Measurements from ENCODE around the gene PTPRD. TPM values are rescaled to one million over a fixed set of nuclear protein-coding genes. Genes with fewer than 3 reads are reported as not detected.

Gene PTPRD
- total and polyA plus RNA-seq, 2 of the 4 experiments (the other 2 are of a cell fraction): 0.07 to 0.18 TPM

- Histone ChIP-seq H2AFZ (replicated peaks; ENCODE audit: low read length, poor library complexity) (no peak overlapping the region), H3K9me1 (ENCODE audit: insufficient read depth, low read length) (no peaks in the 10 kb centered on the region), H3K36me3 (ENCODE audit: control insufficient read depth, insufficient read depth, low read length) (no peaks in the 10 kb centered on the region), H3K9ac (ENCODE audit: low read depth, low read length) (no peak overlapping the region), H4K5ac (ENCODE audit: low read depth, low read length) (no peak overlapping the region), H3K23ac (ENCODE audit: low read depth, low read length) (no peak overlapping the region), H4K91ac (ENCODE audit: insufficient read depth, low read depth, low read length) (no peak overlapping the region), H3K4me3 (ENCODE audit: insufficient read depth, low read depth, low read length) (no peak overlapping the region), H3K14ac (replicated peaks; ENCODE audit: low read depth, low read length) (no peak overlapping the region), H2AK5ac (ENCODE audit: low read depth, low read length) (no peak overlapping the region), H3K18ac (ENCODE audit: low read depth, low read length) (no peak overlapping the region), H3K56ac (ENCODE audit: extremely low read depth, insufficient read depth, low read length) (no peak overlapping the region), H2BK15ac (ENCODE audit: low read depth, low read length) (no peak overlapping the region), H4K8ac (ENCODE audit: low read depth in 2 of 2, low read length in 2 of 2) (no peak overlapping the region), H3K4me2 (ENCODE audit: low read depth, low read length) (no peak overlapping the region), H3K4ac (ENCODE audit: low read depth, low read length) (no peak overlapping the region), H4K20me1 (ENCODE audit: insufficient read depth, low read length) (no peaks in the 10 kb centered on the region), H2BK120ac (ENCODE audit: low read depth, low read length) (no peak overlapping the region), H3K4me1 (ENCODE audit: control insufficient read depth, insufficient read depth, low read length) (no peaks in the 10 kb centered on the region), H2BK20ac (ENCODE audit: low read depth, low read length) (no peak overlapping the region), H2BK5ac (ENCODE audit: low read depth, low read length, poor library complexity, severe bottlenecking) (no peak overlapping the region), H3K27me3 (ENCODE audit: control insufficient read depth, insufficient read depth, low read length) (no peaks in the 10 kb centered on the region), H2AK9ac (replicated peaks; ENCODE audit: low read depth, low read length, poor library complexity) (no peak overlapping the region), H3K27ac (ENCODE audit: insufficient read depth, low read length) (no peak overlapping the region), H3K9me3 (ENCODE audit: control insufficient read depth, insufficient read depth, low read length) (peaks cover 2% of the 10 kb centered on the region; the same call in 1 of the 2 replicates), H3K79me1 (ENCODE audit: low read depth in 1 of 2, low read length in 2 of 2) (no peaks in the 10 kb centered on the region)
- no peak for DNase-seq
- in situ Hi-C loops (cut with MboI; ENCODE audit: low sequenced_read_pairs) (no loop called here), intact Hi-C loops (cut with micrococcal nuclease) (no loop called here), dilution Hi-C loops (cut with HindIII; ENCODE audit: low sequenced_read_pairs, unreplicated experiment) (no loop called here)
- TF ChIP-seq MAZ (IDR thresholded peaks at IDR 0.05; ENCODE audit: borderline replicate concordance, low read depth, low read length): no peak
- TF ChIP-seq RFX5 (IDR thresholded peaks at IDR 0.05; ENCODE audit: low read depth, low read length): no peak
- no peak for TF ChIP-seq POLR2A (IDR thresholded peaks at IDR 0.05; ENCODE audit: low read depth, low read length)
- TF ChIP-seq MAFK (IDR thresholded peaks at IDR 0.05; ENCODE audit: low read depth, low read length): no peak
- TF ChIP-seq CEBPB (IDR thresholded peaks at IDR 0.05; ENCODE audit: low read depth, low read length): no peak
- no peak for TF ChIP-seq CHD1 (IDR thresholded peaks at IDR 0.05; ENCODE audit: low read depth, low read length)
- TF ChIP-seq ELK1 (IDR thresholded peaks at IDR 0.05; ENCODE audit: borderline replicate concordance, low read depth, low read length): no peak
- no peak for TF ChIP-seq MXI1 (IDR thresholded peaks at IDR 0.05; ENCODE audit: borderline replicate concordance, low read depth, low read length)
- TF ChIP-seq RCOR1 (IDR thresholded peaks at IDR 0.05; ENCODE audit: insufficient replicate concordance, low read length): no peak
- no peak for TF ChIP-seq RAD21 (IDR thresholded peaks at IDR 0.05; ENCODE audit: low read length)
- TF ChIP-seq USF2 (IDR thresholded peaks at IDR 0.05; ENCODE audit: low read depth, low read length): no peak
- TF ChIP-seq SMC3 (IDR thresholded peaks at IDR 0.05; ENCODE audit: low read depth, low read length): no peak
- no peak for TF ChIP-seq BHLHE40 (IDR thresholded peaks at IDR 0.05; ENCODE audit: low read depth, low read length)
- no peak for TF ChIP-seq FOS (IDR thresholded peaks at IDR 0.05; ENCODE audit: low read depth, low read length)
- BruUV-seq (replicated peaks): no TSS peak
- ATAC-seq (ENCODE audit: low read depth): no peak
- WGBS, 2 experiments (ENCODE audit: extremely low coverage in 2 of 2, insufficient read length in 1 of 2): no CpG with 5 or more reads among the region's 2 CpGs
- ChIA-PET POLR2A (ENCODE audit: unreplicated experiment) (no interaction called here), CTCF (no interaction called here)
Measured at GRCh38 chr9:9341203-9341602, 1271.6 kb downstream of the PTPRD start.
